22Rv1 (cell line): ENCODE data around the gene GPAT3.

Experiments
- CTCF ChIP-seq: fragments of 450-650 bp; IDR thresholded peaks from 2 replicates; pipeline ENCODE4 v1.5.1; 2017; ENCODE audit warnings: mild to moderate bottlenecking
- ZFX ChIP-seq: fragments of 450-650 bp; IDR thresholded peaks from 2 replicates; pipeline ENCODE4 v1.6.1; 2017; ENCODE audit warnings: antibody characterized with exemption, borderline replicate concordance

DNA sequence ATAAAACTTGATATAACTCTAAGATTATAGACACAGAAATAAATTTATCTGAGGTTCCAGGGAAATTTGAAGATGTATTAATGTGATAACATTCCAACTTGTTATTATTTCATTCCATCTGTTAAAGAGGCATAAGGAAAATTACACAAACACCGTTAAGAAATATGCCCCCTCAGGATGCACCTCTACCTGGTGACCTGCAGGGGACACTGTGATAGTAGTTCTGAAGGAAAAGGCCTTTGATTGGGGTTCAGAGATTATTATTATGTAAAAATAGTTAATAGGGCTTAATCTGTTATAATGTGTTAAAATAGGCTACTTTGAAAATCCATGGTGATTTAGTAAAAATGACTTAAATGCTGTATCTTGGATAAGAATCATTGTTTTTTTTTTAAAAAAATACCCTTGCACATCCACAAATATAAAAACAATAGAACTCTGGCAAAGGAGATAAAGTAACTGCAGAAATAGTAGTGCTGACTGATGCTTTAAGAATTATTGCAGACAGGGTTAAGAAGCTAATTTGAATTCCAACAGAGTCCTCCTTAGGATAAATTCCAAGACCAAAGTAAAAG is 44.9 kb upstream of the GPAT3 start:
- TF ChIP-seq CTCF: peak; percentile 88
- no peak for TF ChIP-seq ZFX
